ENCODE data around the gene USP47. TPM values are rescaled to one million over a fixed set of nuclear protein-coding genes. Genes with fewer than 3 reads are reported as not detected.

Gene USP47
- total RNA-seq, 2 experiments from 2014 or later, result 38.2 to 42.5 TPM

GRCh38 chr11:11968511-11969280, 126.9 kb downstream of the USP47 start:
- Mint-ChIP-seq H3K27ac (no peak overlapping the region), H3K27me3 (peaks cover 9% of the 10 kb centered on the region), H3K36me3 (ENCODE audit: low read depth) (no peaks in the 10 kb centered on the region), H3K4me1 (no peaks in the 10 kb centered on the region), H3K4me3 (no peak overlapping the region), H3K9me3 (no peaks in the 10 kb centered on the region)
- POLR2A ChIA-PET, result no interaction called here
- CTCF ChIA-PET, result interaction anchor here (1.8 kb wide), 1 partner anchor 10 kb away, joined by 4 read pairs; no protein-coding TSS in a partner anchor
- DNase-seq, result no peak

GRCh38 chr11:11969380-11970215, 127.8 kb downstream of the USP47 start:
- Mint-ChIP-seq H3K4me1 (peaks cover 4% of the 10 kb centered on the region), H3K36me3 (ENCODE audit: low read depth) (no peaks in the 10 kb centered on the region), H3K27me3 (no peaks in the 10 kb centered on the region), H3K27ac (no peak overlapping the region), H3K9me3 (no peaks in the 10 kb centered on the region), H3K4me3 (no peak overlapping the region)
- no peak for DNase-seq
- ChIA-PET POLR2A (no interaction called here), CTCF (no interaction called here)

- H3K27ac Mint-ChIP-seq, result no peak overlapping the region
- DNase-seq, result no peak
- no peaks in the 10 kb centered on the region for H3K36me3 Mint-ChIP-seq (ENCODE audit: low read depth)
- no peaks in the 10 kb centered on the region for H3K27me3 Mint-ChIP-seq
- H3K9me3 Mint-ChIP-seq, result no peaks in the 10 kb centered on the region
- POLR2A ChIA-PET, result no interaction called here
- CTCF ChIA-PET, result no interaction called here
- peaks cover 13% of the 10 kb centered on the region for H3K4me1 Mint-ChIP-seq
- no peak overlapping the region for H3K4me3 Mint-ChIP-seq
Measured at GRCh38 chr11:11970556-11970955, 128.8 kb downstream of the USP47 start.

- Mint-ChIP-seq H3K27me3 (no peaks in the 10 kb centered on the region), H3K27ac (no peak overlapping the region), H3K4me1 (peaks cover 15% of the 10 kb centered on the region), H3K36me3 (ENCODE audit: low read depth) (no peaks in the 10 kb centered on the region), H3K9me3 (no peaks in the 10 kb centered on the region), H3K4me3 (no peak overlapping the region)
- ChIA-PET POLR2A (no interaction called here), CTCF (no interaction called here)
- DNase-seq, result no peak
Measured at GRCh38 chr11:11971906-11972547, 130.3 kb downstream of the USP47 start.

GRCh38 chr11:11972730-11973341, 131.1 kb downstream of the USP47 start:
- H3K27ac Mint-ChIP-seq, result no peak overlapping the region
- no peaks in the 10 kb centered on the region for H3K36me3 Mint-ChIP-seq (ENCODE audit: low read depth)
- no peaks in the 10 kb centered on the region for H3K9me3 Mint-ChIP-seq
- POLR2A ChIA-PET, result no interaction called here
- H3K27me3 Mint-ChIP-seq, result no peaks in the 10 kb centered on the region
- DNase-seq, result no peak
- H3K4me1 Mint-ChIP-seq, result peaks cover 15% of the 10 kb centered on the region
- CTCF ChIA-PET, result no interaction called here
- no peak overlapping the region for H3K4me3 Mint-ChIP-seq

GRCh38 chr11:11973361-11973800, 131.6 kb downstream of the USP47 start:
- no peak overlapping the region for H3K27ac Mint-ChIP-seq
- POLR2A ChIA-PET, result no interaction called here
- no peaks in the 10 kb centered on the region for H3K36me3 Mint-ChIP-seq (ENCODE audit: low read depth)
- no peak for DNase-seq
- CTCF ChIA-PET, result no interaction called here
- no peaks in the 10 kb centered on the region for H3K27me3 Mint-ChIP-seq
- H3K4me1 Mint-ChIP-seq, result peaks cover 15% of the 10 kb centered on the region
- H3K4me3 Mint-ChIP-seq, result no peak overlapping the region
- H3K9me3 Mint-ChIP-seq, result no peaks in the 10 kb centered on the region

GRCh38 chr11:11973866-11974265, 132.1 kb downstream of the USP47 start:
- H3K27me3 Mint-ChIP-seq, result no peaks in the 10 kb centered on the region
- no peak for DNase-seq
- H3K4me3 Mint-ChIP-seq, result no peak overlapping the region
- POLR2A ChIA-PET, result no interaction called here
- peaks cover 15% of the 10 kb centered on the region for H3K4me1 Mint-ChIP-seq
- no peaks in the 10 kb centered on the region for H3K36me3 Mint-ChIP-seq (ENCODE audit: low read depth)
- CTCF ChIA-PET, result no interaction called here
- H3K27ac Mint-ChIP-seq, result no peak overlapping the region
- no peaks in the 10 kb centered on the region for H3K9me3 Mint-ChIP-seq

- CTCF ChIA-PET, result interaction anchor here (1.2 to 1.7 kb wide), 3 partner anchors 8 to 1138 kb away, joined by 3 to 10 read pairs (median 3); no protein-coding TSS in a partner anchor
Measured at GRCh38 chr11:11975201-11976092, 133.7 kb downstream of the USP47 start.

GRCh38 chr11:11976481-11977127, 134.8 kb downstream of the USP47 start:
- no peaks in the 10 kb centered on the region for H3K36me3 Mint-ChIP-seq (ENCODE audit: low read depth)
- CTCF ChIA-PET, result interaction anchor here (1.0 to 1.7 kb wide), 3 partner anchors 10 to 20 kb away, joined by 3 to 10 read pairs (median 3); no protein-coding TSS in a partner anchor
- no peak for DNase-seq
- no peaks in the 10 kb centered on the region for H3K27me3 Mint-ChIP-seq
- no peaks in the 10 kb centered on the region for H3K9me3 Mint-ChIP-seq
- H3K4me1 Mint-ChIP-seq, result peaks cover 15% of the 10 kb centered on the region
- no peak overlapping the region for H3K27ac Mint-ChIP-seq
- no peak overlapping the region for H3K4me3 Mint-ChIP-seq
- POLR2A ChIA-PET, result no interaction called here

More at GRCh38 chr11:11975201-11976092, 133.7 kb downstream of the USP47 start:
- H3K4me1 Mint-ChIP-seq, result peaks cover 15% of the 10 kb centered on the region
- H3K9me3 Mint-ChIP-seq, result no peaks in the 10 kb centered on the region
- no peak for DNase-seq
- no peak overlapping the region for H3K27ac Mint-ChIP-seq
- POLR2A ChIA-PET, result no interaction called here
- H3K27me3 Mint-ChIP-seq, result no peaks in the 10 kb centered on the region
- no peaks in the 10 kb centered on the region for H3K36me3 Mint-ChIP-seq (ENCODE audit: low read depth)
- H3K4me3 Mint-ChIP-seq, result no peak overlapping the region

- ChIA-PET POLR2A (interaction anchor here (0.7 kb wide), 1 partner anchor 12 kb away, joined by 3 read pairs; no protein-coding TSS in a partner anchor), CTCF (interaction anchor here (1.0 to 1.7 kb wide), 2 partner anchors 10 to 21 kb away, joined by 3 to 10 read pairs; no protein-coding TSS in a partner anchor)
- H3K27ac Mint-ChIP-seq, result peak overlapping the region; percentile 68
- peaks cover 15% of the 10 kb centered on the region for H3K4me1 Mint-ChIP-seq
- H3K36me3 Mint-ChIP-seq (ENCODE audit: low read depth), result no peaks in the 10 kb centered on the region
- no peak for DNase-seq
- H3K9me3 Mint-ChIP-seq, result no peaks in the 10 kb centered on the region
- no peaks in the 10 kb centered on the region for H3K27me3 Mint-ChIP-seq
- no peak overlapping the region for H3K4me3 Mint-ChIP-seq
Measured at GRCh38 chr11:11977206-11977938, 135.6 kb downstream of the USP47 start.

GRCh38 chr11:11978098-11978637, 136.4 kb downstream of the USP47 start:
- Mint-ChIP-seq H3K9me3 (no peaks in the 10 kb centered on the region), H3K36me3 (ENCODE audit: low read depth) (no peaks in the 10 kb centered on the region), H3K27me3 (no peaks in the 10 kb centered on the region), H3K4me1 (peaks cover 15% of the 10 kb centered on the region), H3K27ac (no peak overlapping the region), H3K4me3 (no peak overlapping the region)
- ChIA-PET POLR2A (no interaction called here), CTCF (interaction anchor here (1.6 kb wide), 1 partner anchor 16 kb away, joined by 3 read pairs; no protein-coding TSS in a partner anchor)
- DNase-seq, result no peak

Data from activated CD4-positive, alpha-beta T cell treated with anti-CD3 and anti-CD28 coated beads, Interleukin-2, amount 10 ng/mL, durations not matched to agents 7 days and 5 days (primary cell).